ENCODE measurements around the gene TENT4A. TPM values are rescaled to one million over a fixed set of nuclear protein-coding genes. Genes with fewer than 3 reads are reported as not detected.

TENT4A gene
- total RNA-seq, 4 donors from 2014 or later, result 20.9 to 70.3 (median 28.1) TPM

GRCh38 chr5:6699357-6699756, 13.9 kb upstream of the TENT4A start:
- no peak overlapping the region for H3K4me3 ChIP-seq
- no peak for TF ChIP-seq EP300 (IDR thresholded peaks at IDR 0.05; ENCODE audit: low read depth)
- TF ChIP-seq CTCF (IDR thresholded peaks at IDR 0.05), result no peak
- TF ChIP-seq POLR2A (IDR thresholded peaks at IDR 0.05), result no peak
- no peak for TF ChIP-seq POLR2AphosphoS5 (IDR thresholded peaks at IDR 0.05)
- no peak for DNase-seq
- peaks cover 22% of the 10 kb centered on the region for H3K27me3 ChIP-seq
- no peaks in the 10 kb centered on the region for H3K9me3 ChIP-seq
- WGBS, 2 donors (ENCODE audit: low coverage in 1 of 2), result 83 to 93% methylated on average over 1 of the region's 1 CpG
- in situ Hi-C loops (cut with MboI; ENCODE audit: low pct_ligation_motif_present in 1 of 4, low pct_unique_long_range_greater_than_20kb in 1 of 4, low sequenced_read_pairs in 3 of 4) (no loop called here), intact Hi-C loops (cut with DNase I; ENCODE audit: low total_unique reads) (no loop called here)
- H3K36me3 ChIP-seq, result no peaks in the 10 kb centered on the region
- H3K27ac ChIP-seq, result no peak overlapping the region
- peaks cover 0 to 3% (median 0%) of the 10 kb centered on the region in 4 donors for H3K4me1 ChIP-seq

- Histone ChIP-seq H3K36me3 (no peaks in the 10 kb centered on the region), H3K4me1 (peaks cover 0 to 7% (median 2%) of the 10 kb centered on the region in 4 donors), H3K4me3 (no peak overlapping the region), H3K9me3 (no peaks in the 10 kb centered on the region), H3K27ac (no peak overlapping the region), H3K27me3 (peaks cover 19% of the 10 kb centered on the region)
- intact Hi-C loops (cut with DNase I; ENCODE audit: low total_unique reads), result no loop called here
- WGBS, 2 donors (ENCODE audit: low coverage in 1 of 2), result 61 to 62% methylated on average over 4 to 11 of the region's 11 CpGs
- no peak for DNase-seq
- in situ Hi-C loops (cut with MboI; ENCODE audit: low pct_ligation_motif_present in 1 of 4, low pct_unique_long_range_greater_than_20kb in 1 of 4, low sequenced_read_pairs in 3 of 4), result no loop called here
- TF ChIP-seq CTCF (IDR thresholded peaks at IDR 0.05), result no peak
- no peak for TF ChIP-seq EP300 (IDR thresholded peaks at IDR 0.05; ENCODE audit: low read depth)
- TF ChIP-seq POLR2AphosphoS5 (IDR thresholded peaks at IDR 0.05), result no peak
- TF ChIP-seq POLR2A (IDR thresholded peaks at IDR 0.05), result no peak
Measured at GRCh38 chr5:6700074-6700684, 13.1 kb upstream of the TENT4A start.

GRCh38 chr5:6700685-6701355, 12.4 kb upstream of the TENT4A start:
- H3K27ac ChIP-seq, result no peak overlapping the region
- peak; percentile 51 for DNase-seq
- in situ Hi-C loops (cut with MboI; ENCODE audit: low pct_ligation_motif_present in 1 of 4, low pct_unique_long_range_greater_than_20kb in 1 of 4, low sequenced_read_pairs in 3 of 4) (no loop called here), intact Hi-C loops (cut with DNase I; ENCODE audit: low total_unique reads) (no loop called here)
- TF ChIP-seq EP300 (IDR thresholded peaks at IDR 0.05; ENCODE audit: low read depth) (no peak), POLR2AphosphoS5 (IDR thresholded peaks at IDR 0.05) (no peak), POLR2A (IDR thresholded peaks at IDR 0.05) (no peak), CTCF (IDR thresholded peaks at IDR 0.05) (no peak)
- peaks cover 15% of the 10 kb centered on the region for H3K27me3 ChIP-seq
- no peak overlapping the region for H3K4me3 ChIP-seq
- WGBS, 2 donors (ENCODE audit: low coverage in 1 of 2), result 68 to 74% methylated on average over 6 to 12 of the region's 12 CpGs
- no peaks in the 10 kb centered on the region for H3K9me3 ChIP-seq
- H3K4me1 ChIP-seq, result peaks cover 0 to 7% (median 2%) of the 10 kb centered on the region in 4 donors
- no peaks in the 10 kb centered on the region for H3K36me3 ChIP-seq

- Histone ChIP-seq H3K36me3 (no peaks in the 10 kb centered on the region), H3K4me3 (no peak overlapping the region), H3K4me1 (peaks cover 0 to 7% (median 2%) of the 10 kb centered on the region in 4 donors), H3K9me3 (no peaks in the 10 kb centered on the region), H3K27me3 (peaks cover 13% of the 10 kb centered on the region), H3K27ac (no peak overlapping the region)
- in situ Hi-C loops (cut with MboI; ENCODE audit: low pct_ligation_motif_present in 1 of 4, low pct_unique_long_range_greater_than_20kb in 1 of 4, low sequenced_read_pairs in 3 of 4) (no loop called here), intact Hi-C loops (cut with DNase I; ENCODE audit: low total_unique reads) (no loop called here)
- no peak for DNase-seq
- TF ChIP-seq POLR2AphosphoS5 (IDR thresholded peaks at IDR 0.05) (no peak), CTCF (IDR thresholded peaks at IDR 0.05) (no peak), EP300 (IDR thresholded peaks at IDR 0.05; ENCODE audit: low read depth) (no peak), POLR2A (IDR thresholded peaks at IDR 0.05) (no peak)
- 83% methylated on average over 1 to 12 of the region's 12 CpGs for WGBS, 2 donors (ENCODE audit: low coverage in 1 of 2)
Measured at GRCh38 chr5:6701491-6701890, 11.7 kb upstream of the TENT4A start.
